NCI-H187 (cell line): ENCODE measurements around the gene SGK1.
"Not testable (repeated sequence)": the region's sequence is repeated elsewhere in the genome, so short reads cannot be mapped to it uniquely, and the experiment has no call there.

Experiments used
- DNase-seq, 2 experiments: peaks; one replicate each; lab custom pipeline; 2025; lab: John Stamatoyannopoulos, UW

The SGK1 gene

GRCh38 chr6:134221250-134221649 is 96.7 kb downstream of the SGK1 start:
- DNase-seq: no peak

GRCh38 chr6:134217798-134218140 is 100.1 kb downstream of the SGK1 start:
- no peak for DNase-seq

- no peak for DNase-seq
These were observed 100.7 kb downstream of the SGK1 start for GRCh38 chr6:134217105-134217797.

DNA sequence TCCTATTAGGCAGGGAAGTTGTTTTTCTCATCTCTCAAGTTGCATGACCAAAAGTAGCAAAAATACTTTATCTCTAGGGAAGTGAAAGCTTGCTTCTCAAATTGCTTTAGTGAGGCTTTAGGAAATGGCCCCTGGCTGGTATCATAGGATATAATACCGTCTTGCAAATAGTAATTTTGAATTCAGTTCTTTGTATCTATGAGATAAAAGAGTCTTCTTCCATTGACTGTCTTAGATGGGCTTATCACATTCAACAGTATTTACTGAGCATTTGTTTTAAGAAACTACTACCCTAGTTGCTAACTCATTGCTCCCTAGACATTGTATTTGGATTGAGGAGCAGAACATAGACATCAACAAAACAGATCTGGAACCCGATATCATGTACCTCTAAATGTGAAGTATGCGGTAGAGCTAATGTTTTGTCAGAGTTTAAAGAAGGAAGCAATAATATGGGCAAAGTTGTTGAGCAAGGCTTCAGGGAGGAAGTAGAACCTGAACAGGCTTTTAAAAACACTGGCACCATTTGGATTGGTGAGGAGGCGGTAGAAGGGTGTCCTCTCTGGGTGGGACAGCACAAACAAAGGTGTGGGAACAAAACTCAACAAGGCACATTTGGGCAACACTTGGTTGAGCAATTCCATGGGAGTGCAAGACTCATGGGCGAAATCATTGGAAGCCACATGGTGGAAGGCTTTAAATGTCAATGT is 101.5 kb downstream of the SGK1 start:
- DNase-seq: no peak

- DNase-seq: not testable (repeated sequence)
These were observed 104.5 kb downstream of the SGK1 start for GRCh38 chr6:134213410-134213809.

- no peak for DNase-seq
These were observed 106.6 kb downstream of the SGK1 start for GRCh38 chr6:134211297-134211696.

GRCh38 chr6:134207421-134207820 is 110.5 kb downstream of the SGK1 start:
- DNase-seq: no peak

DNA sequence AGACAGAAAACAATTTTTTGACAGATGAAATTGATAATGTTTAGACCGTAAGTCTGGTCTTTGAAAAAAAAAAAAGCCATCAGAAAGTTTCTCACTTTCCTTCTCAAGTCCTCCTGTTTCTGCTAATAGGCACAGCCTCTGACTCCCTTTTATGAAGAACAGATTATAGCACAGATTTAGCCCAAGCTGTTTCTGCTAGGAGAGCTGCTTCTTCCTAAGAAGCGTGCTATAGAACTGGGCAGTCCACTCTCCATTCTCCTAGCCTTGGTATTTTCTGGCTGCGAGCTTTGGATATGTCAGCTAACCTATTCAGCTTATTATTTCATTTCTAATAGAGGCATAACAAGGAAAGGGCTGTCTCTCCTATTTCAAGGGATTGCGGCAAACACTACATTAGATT is 112.5 kb downstream of the SGK1 start:
- no peak for DNase-seq

DNA sequence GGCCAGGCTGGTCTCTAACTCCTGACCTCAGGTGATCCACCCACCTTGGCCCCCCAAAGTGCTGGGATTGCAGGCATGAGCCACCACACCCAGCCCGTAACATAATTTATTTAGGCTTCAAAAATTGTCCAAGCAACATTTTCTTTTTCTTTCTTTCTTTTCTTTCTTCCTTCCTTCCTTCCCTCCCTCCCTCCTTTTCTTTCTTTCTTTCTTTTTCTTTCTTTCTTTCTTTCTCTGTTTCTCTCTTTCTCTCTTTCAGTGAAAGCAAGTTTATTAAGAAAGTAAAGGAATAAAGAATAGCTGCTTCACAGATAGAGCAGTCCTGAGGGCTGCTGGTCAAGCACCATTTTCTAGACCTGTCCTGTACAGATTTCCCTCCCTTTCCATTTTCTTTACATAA is 113.2 kb downstream of the SGK1 start:
- not testable (repeated sequence) for DNase-seq

DNA sequence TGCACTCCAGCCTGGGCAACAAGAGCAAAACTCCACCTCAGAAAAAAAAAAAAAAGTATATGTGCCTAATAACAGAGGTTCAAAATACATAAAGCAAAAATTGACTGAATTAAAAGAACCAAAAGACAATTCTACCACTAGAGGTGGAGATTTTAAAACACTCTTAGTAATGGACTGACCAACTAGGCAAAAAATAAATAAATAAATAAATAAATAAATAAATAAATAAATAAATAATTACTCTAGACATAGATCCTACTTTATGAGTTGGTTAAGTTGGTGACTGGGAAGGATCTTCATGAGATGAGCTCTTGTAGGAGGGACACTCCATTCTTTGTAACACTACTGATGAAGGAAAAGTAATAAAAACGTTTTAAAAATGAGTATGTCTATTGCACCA is 113.9 kb downstream of the SGK1 start:
- no peak for DNase-seq

DNA sequence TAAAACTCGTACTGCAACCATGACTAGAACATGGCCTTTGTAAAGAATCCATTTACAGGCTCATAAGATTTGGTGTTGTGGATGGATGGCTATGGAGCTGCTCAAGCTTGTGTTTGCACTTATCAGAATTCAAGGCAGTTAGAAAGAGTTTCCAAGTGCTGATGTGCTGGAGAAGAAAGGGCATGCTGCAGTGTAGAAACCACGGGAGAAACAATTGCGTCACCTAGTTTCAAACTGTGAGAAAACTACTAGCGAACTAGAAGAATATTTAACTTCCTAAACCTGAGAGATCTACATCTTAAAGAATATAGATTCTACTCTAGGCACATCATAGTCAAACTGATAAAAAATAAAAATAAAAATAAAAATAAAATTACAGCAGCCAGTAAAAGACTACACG is 116.2 kb downstream of the SGK1 start:
- no peak for DNase-seq

GRCh38 chr6:134199848-134200606 is 117.9 kb downstream of the SGK1 start:
- DNase-seq: no peak

- DNase-seq: no peak
These were observed 119.8 kb downstream of the SGK1 start for GRCh38 chr6:134198093-134198492.

GRCh38 chr6:134197685-134198084 is 120.2 kb downstream of the SGK1 start:
- not testable (repeated sequence) for DNase-seq

DNA sequence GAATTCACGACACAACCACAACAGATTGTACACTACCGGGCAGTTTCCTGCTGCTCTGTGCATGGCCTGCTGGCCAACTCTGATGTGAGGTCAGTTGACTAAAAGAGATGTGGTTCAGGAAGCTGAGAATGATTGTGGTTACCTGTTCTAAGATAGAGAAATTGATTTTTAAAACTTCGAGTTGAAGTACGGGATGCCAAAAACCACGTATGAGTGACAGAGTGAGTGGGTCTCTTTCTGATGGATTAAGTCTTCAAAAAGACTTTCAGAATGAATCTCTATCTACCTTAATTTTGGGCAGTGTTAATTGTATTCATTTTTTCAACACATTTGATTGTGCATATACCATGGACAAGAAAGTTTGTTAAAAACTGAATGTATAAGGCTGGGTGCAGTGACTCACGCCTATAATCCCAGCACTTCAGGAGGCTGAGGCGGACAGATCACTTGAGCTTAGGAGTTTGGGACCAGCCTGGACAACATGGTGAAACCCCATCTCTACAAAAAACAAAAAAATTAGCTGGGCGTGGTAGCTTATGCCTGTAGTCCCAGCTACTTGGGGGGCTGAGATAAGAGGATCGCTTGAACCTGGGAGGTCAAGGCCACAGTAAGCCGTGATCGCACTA is 121.2 kb downstream of the SGK1 start:
- DNase-seq: no peak

- DNase-seq: no peak
These were observed 121.9 kb downstream of the SGK1 start for GRCh38 chr6:134195985-134196384.

DNA sequence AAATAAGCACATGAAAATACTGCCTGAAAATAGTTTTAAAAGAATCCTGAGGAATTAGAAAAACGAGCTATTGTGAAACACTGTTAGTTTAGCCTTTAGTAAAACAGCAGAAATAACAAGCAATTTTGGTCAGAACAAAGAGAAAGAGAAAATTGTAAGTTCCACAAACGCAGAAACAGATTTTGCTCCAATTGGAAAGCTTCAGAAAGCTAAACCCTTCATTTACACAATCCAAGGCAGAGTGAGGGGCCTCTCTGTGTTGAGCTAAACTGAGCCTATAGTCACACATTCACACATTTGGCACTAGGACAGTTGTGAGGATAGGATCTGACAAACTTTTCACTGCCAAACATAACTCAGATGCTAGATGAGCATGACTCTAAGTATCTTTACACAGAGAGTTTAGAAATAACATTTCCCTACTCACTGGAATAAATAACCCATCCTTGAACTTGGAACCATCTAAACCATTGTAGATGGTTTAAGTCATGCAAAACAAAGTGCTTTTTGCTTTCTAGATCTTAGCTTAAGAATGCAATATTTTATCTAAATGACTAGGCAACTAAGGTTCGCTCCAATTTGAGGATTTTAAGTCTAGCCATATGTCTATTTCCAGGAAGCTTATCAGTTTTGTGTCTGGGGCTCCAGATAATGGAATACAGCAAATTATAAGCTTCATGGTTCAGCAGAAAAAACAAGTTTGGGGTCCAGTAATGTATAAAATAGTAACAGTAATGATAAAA is 122.6 kb downstream of the SGK1 start:
- no peak for DNase-seq

GRCh38 chr6:134193536-134194498 is 124.1 kb downstream of the SGK1 start:
- DNase-seq: no peak

GRCh38 chr6:134192609-134193008 is 125.3 kb downstream of the SGK1 start:
- not testable (repeated sequence) for DNase-seq

DNA sequence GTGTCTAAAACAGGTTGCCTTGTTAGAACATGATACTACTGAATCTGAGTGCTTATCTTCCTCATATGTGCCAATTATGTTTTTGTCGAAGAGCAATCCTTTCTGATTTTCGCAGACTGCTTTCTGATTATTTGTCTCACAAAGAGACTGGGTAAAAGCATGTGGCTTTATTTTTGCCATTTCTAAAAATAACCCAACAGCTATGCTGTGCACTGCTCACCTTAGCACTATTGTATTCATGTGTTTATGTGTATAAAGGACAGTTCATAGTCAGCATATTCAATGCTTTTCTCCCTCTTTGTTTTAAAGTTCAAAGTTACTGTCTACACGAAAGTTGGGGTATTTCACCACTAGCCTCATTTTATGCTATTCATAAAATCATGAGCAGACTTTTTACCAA is 127.0 kb downstream of the SGK1 start:
- DNase-seq: no peak

DNA sequence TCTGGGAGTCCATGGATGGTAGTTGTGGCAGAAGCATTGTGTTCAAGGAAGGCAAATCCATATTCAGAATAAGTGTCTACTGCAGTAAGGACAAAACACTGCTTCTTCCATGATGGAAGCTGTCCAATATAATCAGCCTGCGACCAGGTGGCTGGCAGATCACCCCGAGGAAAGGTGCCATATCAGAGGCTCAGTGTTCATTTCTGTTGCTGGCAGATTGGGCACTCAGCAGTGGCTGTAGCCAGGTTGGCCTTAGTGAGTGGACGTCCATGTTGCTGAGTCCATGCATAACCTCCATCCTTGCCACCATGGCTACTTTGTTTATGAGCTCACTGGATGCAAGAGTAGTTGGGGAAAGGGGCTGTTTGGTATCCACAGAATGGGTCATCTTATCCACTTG is 130.2 kb downstream of the SGK1 start:
- no peak for DNase-seq
